IMR-90 (cell line): ENCODE results near the gene ANKRD31. TPM values are rescaled to one million over a fixed set of nuclear protein-coding genes. Genes with fewer than 3 reads are reported as not detected.

Source experiments
- ATAC-seq: fragments of 200-7000 bp; cut with Tn5 transposase; 2 replicates; pipeline ENCODE4 v1.9.1; 2020; ENCODE audit warnings: low read depth, mild to moderate bottlenecking, moderate library complexity
- BruUV-seq: library from RNA; stranded (reverse); fragments of 400-500 nt; replicated peaks from 2 replicates; lab custom pipeline; 2021; lab: Mats Ljungman, UMichigan
- CTCF ChIA-PET: fragments of 300-600 bp; formaldehyde crosslinking; extraction: SDS; loops from one replicate; lab custom pipeline; 2021; ENCODE audit warnings: antibody characterized with exemption; lab: Yijun Ruan, JAX
- POLR2A ChIA-PET: fragments of 300-600 bp; sonication (Branson Sonifier 250); formaldehyde crosslinking; loops from one replicate; lab custom pipeline; 2022; ENCODE audit warnings: antibody characterized with exemption; ENCODE audit not compliant: unreplicated experiment; lab: Charles Lee
- DNase-seq: peaks from one replicate; pipeline ENCODE4 v3.0.0; 2013
- H2AFZ ChIP-seq: replicated peaks from 2 replicates; pipeline ENCODE3; 2013; ENCODE audit warnings: low read length, mild to moderate bottlenecking; ENCODE audit not compliant: poor library complexity
- H2AK5ac ChIP-seq: 2 replicates; pipeline ENCODE4 v1.6.1; 2013; ENCODE audit warnings: low read depth, low read length, inconsistent platforms
- H2AK9ac ChIP-seq: replicated peaks from 2 replicates; pipeline ENCODE3; 2013; ENCODE audit warnings: mild to moderate bottlenecking, low read depth, low read length, moderate library complexity; ENCODE audit not compliant: poor library complexity
- H2BK120ac ChIP-seq: 2 replicates; pipeline ENCODE4 v1.6.1; 2013; ENCODE audit warnings: low read depth, low read length, inconsistent platforms
- H2BK15ac ChIP-seq: 3 replicates; pipeline ENCODE4 v1.6.1; 2013; ENCODE audit warnings: low read depth, low read length, inconsistent platforms
- H2BK20ac ChIP-seq: 2 replicates; pipeline ENCODE4 v1.6.1; 2013; ENCODE audit warnings: low read depth, mild to moderate bottlenecking, inconsistent platforms, low read length, moderate library complexity
- H2BK5ac ChIP-seq: 2 replicates; pipeline ENCODE4 v1.6.1; 2013; ENCODE audit warnings: mild to moderate bottlenecking, low read depth, low read length, inconsistent platforms; ENCODE audit not compliant: poor library complexity, severe bottlenecking
- H3K14ac ChIP-seq: replicated peaks from 2 replicates; pipeline ENCODE4 v1.6.1; 2013; ENCODE audit warnings: low read depth, low read length, inconsistent platforms
- H3K18ac ChIP-seq: 2 replicates; pipeline ENCODE4 v1.6.1; 2013; ENCODE audit warnings: low read depth, low read length, control low read depth
- H3K23ac ChIP-seq: 2 replicates; pipeline ENCODE4 v1.6.1; 2013; ENCODE audit warnings: low read depth, low read length, inconsistent platforms
- H3K27ac ChIP-seq: 2 replicates; pipeline ENCODE4 v1.5.1; 2013; ENCODE audit warnings: mild to moderate bottlenecking, control low read depth, low read length; ENCODE audit not compliant: insufficient read depth
- H3K27me3 ChIP-seq: 2 replicates; pipeline ENCODE4 v1.6.1; 2013; ENCODE audit warnings: low read length; ENCODE audit not compliant: control insufficient read depth, insufficient read depth
- H3K36me3 ChIP-seq: 2 replicates; pipeline ENCODE4 v1.6.1; 2013; ENCODE audit warnings: low read length, mixed read lengths; ENCODE audit not compliant: control insufficient read depth, insufficient read depth
- H3K4ac ChIP-seq: 2 replicates; pipeline ENCODE4 v1.6.1; 2013; ENCODE audit warnings: low read depth, low read length, inconsistent platforms
- H3K4me1 ChIP-seq: 2 replicates; pipeline ENCODE4 v1.6.1; 2013; ENCODE audit warnings: low read length, mixed read lengths; ENCODE audit not compliant: control insufficient read depth, insufficient read depth
- H3K4me2 ChIP-seq: 2 replicates; pipeline ENCODE4 v1.6.1; 2013; ENCODE audit warnings: low read depth, mild to moderate bottlenecking, control low read depth, low read length, moderate library complexity
- H3K4me3 ChIP-seq: 2 replicates; pipeline ENCODE4 v1.5.1; 2013; ENCODE audit warnings: low read depth, mild to moderate bottlenecking, control low read depth, low read length, moderate library complexity; ENCODE audit not compliant: insufficient read depth
- H3K56ac ChIP-seq: 2 replicates; pipeline ENCODE4 v1.6.1; 2013; ENCODE audit warnings: low read length, inconsistent platforms; ENCODE audit not compliant: insufficient read depth; ENCODE audit errors: extremely low read depth
- H3K79me1 ChIP-seq, 2 experiments: 2 replicates each; pipeline ENCODE4 v1.6.1; 2013; ENCODE audit warnings: low read length in 2 of 2, inconsistent platforms in 1 of 2, low read depth in 1 of 2
- H3K9ac ChIP-seq: 2 replicates; pipeline ENCODE4 v1.6.1; 2013; ENCODE audit warnings: low read depth, low read length, control low read depth
- H3K9me1 ChIP-seq: 2 replicates; pipeline ENCODE4 v1.6.1; 2013; ENCODE audit warnings: low read length, inconsistent platforms; ENCODE audit not compliant: insufficient read depth
- H3K9me3 ChIP-seq: 2 replicates; pipeline ENCODE4 v1.6.1; 2013; ENCODE audit warnings: low read length; ENCODE audit not compliant: control insufficient read depth, insufficient read depth
- H4K20me1 ChIP-seq: 2 replicates; pipeline ENCODE4 v1.6.1; 2013; ENCODE audit warnings: low read length, inconsistent platforms; ENCODE audit not compliant: insufficient read depth
- H4K5ac ChIP-seq: 2 replicates; pipeline ENCODE4 v1.6.1; 2013; ENCODE audit warnings: mild to moderate bottlenecking, low read depth, low read length, control low read depth
- H4K8ac ChIP-seq, 2 experiments: 2 replicates each; pipeline ENCODE4 v1.6.1; 2013; ENCODE audit warnings: low read depth in 2 of 2, low read length in 2 of 2, control low read depth in 1 of 2, inconsistent platforms in 1 of 2
- H4K91ac ChIP-seq: 2 replicates; pipeline ENCODE4 v1.6.1; 2013; ENCODE audit warnings: low read depth, low read length, inconsistent platforms; ENCODE audit not compliant: insufficient read depth
- MAZ ChIP-seq: IDR thresholded peaks from 2 replicates; pipeline ENCODE4 v1.6.1; 2012; ENCODE audit warnings: low read depth, mild to moderate bottlenecking, low read length, improper control_type of control experiment, moderate library complexity, borderline replicate concordance
- WGBS, 2 experiments: methylation state at CpG; one replicate each; pipeline versions ENCODE4 v1.1.5 to v1.1.7; 2013; ENCODE audit warnings: missing lambda C conversion rate in 2 of 2; ENCODE audit not compliant: insufficient read length in 1 of 2; ENCODE audit errors: extremely low coverage in 2 of 2; 5-methylcytosine and 5-hydroxymethylcytosine counted together
- dilution Hi-C: fragments of 300-500 bp; cut with HindIII; formaldehyde crosslinking; loops from one replicate; pipeline ENCODE4 v1.14.3; 2018; ENCODE audit warnings: low sequenced_read_pairs; ENCODE audit not compliant: unreplicated experiment
- in situ Hi-C: fragments of 300-500 bp; cut with MboI; formaldehyde crosslinking; loops from 3 replicates; pipeline ENCODE4 v1.14.3; 2019; ENCODE audit warnings: low sequenced_read_pairs, inconsistent platforms, mixed read lengths
- intact Hi-C: fragments of 100-400 bp; cut with micrococcal nuclease; formaldehyde crosslinking; loops from 2 replicates; pipeline ENCODE4 v1.10.0; 2022
- polyA plus RNA-seq, 3 experiments: library from polyadenylated mRNA; depleted of rRNA; stranded (reverse); fragments of >200 nt; gene quantifications; 2 replicates each; pipeline ENCODE4 v1.2.3, GENCODE V29; 2012; ENCODE audit warnings: low replicate concordance in 1 of 3
- total RNA-seq: library from RNA; depleted of rRNA; stranded (reverse); fragments of >200 nt; gene quantifications from 2 replicates; pipeline ENCODE4 v1.2.3, GENCODE V29; 2012

The ANKRD31 gene
- total and polyA plus RNA-seq, 2 of the 4 experiments (the other 2 are of a cell fraction) = under 0.01 to 0.02 TPM

DNA sequence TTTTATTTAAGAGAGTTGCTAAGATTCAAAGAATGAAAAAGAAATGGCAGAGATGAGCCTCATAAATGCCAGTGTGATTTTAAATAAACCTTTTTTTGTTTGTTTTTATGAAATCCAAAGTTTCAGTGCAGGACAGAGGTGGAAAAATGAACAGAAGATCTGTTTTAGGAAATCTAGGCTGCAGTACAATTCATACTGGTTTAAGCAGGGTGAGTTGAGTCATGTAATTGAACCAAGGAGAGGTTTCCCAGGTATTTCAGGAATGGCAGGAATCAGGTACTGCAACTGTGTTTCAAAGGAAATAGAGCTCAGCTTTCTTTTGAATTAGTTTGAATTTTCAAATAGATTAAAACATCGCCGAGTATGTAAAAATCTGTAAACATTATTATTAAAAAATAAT, 3.0 kb upstream of the ANKRD31 start:
- no peak for TF ChIP-seq MAZ
- no peak overlapping the region for H2AK9ac ChIP-seq
- no peak overlapping the region for H3K27ac ChIP-seq
- no peak overlapping the region for H2BK120ac ChIP-seq
- in situ Hi-C loops (no loop called here), dilution Hi-C loops (no loop called here), intact Hi-C loops (loop anchor here (5.0 to 10.0 kb wide), 4 partner anchors 305 to 1018 kb away; no protein-coding TSS in a partner anchor)
- H4K8ac ChIP-seq = no peak overlapping the region
- peaks cover 3% of the 10 kb centered on the region for H3K4me1 ChIP-seq
- no peak overlapping the region for H3K4me3 ChIP-seq
- H3K9me3 ChIP-seq = no peaks in the 10 kb centered on the region
- ChIA-PET POLR2A (no interaction called here), CTCF (no interaction called here)
- H3K27me3 ChIP-seq = no peaks in the 10 kb centered on the region
- H3K79me1 ChIP-seq = no peaks in the 10 kb centered on the region
- H3K9ac ChIP-seq = no peak overlapping the region
- H4K5ac ChIP-seq = no peak overlapping the region
- H2AK5ac ChIP-seq = no peak overlapping the region
- H3K4ac ChIP-seq = no peak overlapping the region
- no peak overlapping the region for H3K14ac ChIP-seq
- no peak overlapping the region for H3K4me2 ChIP-seq
- no peak overlapping the region for H2AFZ ChIP-seq
- H2BK15ac ChIP-seq = no peak overlapping the region
- BruUV-seq = no TSS peak
- no peak for DNase-seq
- H4K20me1 ChIP-seq = no peaks in the 10 kb centered on the region
- no peak overlapping the region for H3K23ac ChIP-seq
- no peak for ATAC-seq
- no peaks in the 10 kb centered on the region for H3K36me3 ChIP-seq
- H3K9me1 ChIP-seq = no peaks in the 10 kb centered on the region
- no CpG with 5 or more reads among the region's 2 CpGs for WGBS, 2 experiments
- no peak overlapping the region for H4K91ac ChIP-seq
- H2BK5ac ChIP-seq = no peak overlapping the region
- no peak overlapping the region for H3K56ac ChIP-seq
- no peak overlapping the region for H3K18ac ChIP-seq
- no peak overlapping the region for H2BK20ac ChIP-seq
